ENCODE measurements around the gene MXD4.
"Not testable (repeated sequence)": the region's sequence is repeated elsewhere in the genome, so short reads cannot be mapped to it uniquely, and the experiment has no call there.

MXD4 gene

GRCh38 chr4:2275044-2275397, 13.1 kb upstream of the MXD4 start:
- not testable (repeated sequence) for DNase-seq

GRCh38 chr4:2274320-2275043, 12.6 kb upstream of the MXD4 start:
- DNase-seq = no peak

GRCh38 chr4:2273657-2274319, 11.9 kb upstream of the MXD4 start:
- no peak for DNase-seq

GRCh38 chr4:2273221-2273620, 11.3 kb upstream of the MXD4 start:
- no peak for DNase-seq

GRCh38 chr4:2272828-2273120, 10.9 kb upstream of the MXD4 start:
- DNase-seq = no peak

GRCh38 chr4:2272026-2272827, 10.3 kb upstream of the MXD4 start:
- DNase-seq = no peak

GRCh38 chr4:2271279-2272025, 9.5 kb upstream of the MXD4 start:
- no peak for DNase-seq

- DNase-seq = no peak
Observed at GRCh38 chr4:2270341-2271165, 8.6 kb upstream of the MXD4 start.

GRCh38 chr4:2269618-2270163, 7.8 kb upstream of the MXD4 start:
- DNase-seq = no peak

GRCh38 chr4:2269206-2269531, 7.3 kb upstream of the MXD4 start:
- no peak for DNase-seq

- DNase-seq = no peak
Observed at GRCh38 chr4:2268357-2269205, 6.7 kb upstream of the MXD4 start.

GRCh38 chr4:2267841-2268240, 5.9 kb upstream of the MXD4 start:
- no peak for DNase-seq

- no peak for DNase-seq
Observed at GRCh38 chr4:2267320-2267811, 5.5 kb upstream of the MXD4 start.

- no peak for DNase-seq
Observed at GRCh38 chr4:2266821-2267220, 4.9 kb upstream of the MXD4 start.

- no peak for DNase-seq
Observed at GRCh38 chr4:2266181-2266580, 4.3 kb upstream of the MXD4 start.

GRCh38 chr4:2265113-2266110, 3.5 kb upstream of the MXD4 start:
- DNase-seq = no peak

GRCh38 chr4:2264481-2265041, 2.7 kb upstream of the MXD4 start:
- DNase-seq = no peak

GRCh38 chr4:2263926-2264321, 2.0 kb upstream of the MXD4 start:
- DNase-seq = no peak

- DNase-seq = no peak
Observed at GRCh38 chr4:2262944-2263250, 988 bp upstream of the MXD4 start.

Measured in fibroblast of skin of scalp (primary cell).